A549 treated with ZK216348 at 1 μM for 4 hours (cell line): ENCODE results near the gene NFKBIE. TPM values are rescaled to one million over a fixed set of nuclear protein-coding genes. Genes with fewer than 3 reads are reported as not detected.

Source experiments
- total RNA-seq: library from RNA; stranded (reverse); fragments of 200-300 nt; extraction: Qiagen RNA extraction; gene quantifications from 5 replicates; pipeline ENCODE4 v1.2.3, GENCODE V29; 2022; ENCODE audit warnings: low read depth

Gene NFKBIE, protein sequence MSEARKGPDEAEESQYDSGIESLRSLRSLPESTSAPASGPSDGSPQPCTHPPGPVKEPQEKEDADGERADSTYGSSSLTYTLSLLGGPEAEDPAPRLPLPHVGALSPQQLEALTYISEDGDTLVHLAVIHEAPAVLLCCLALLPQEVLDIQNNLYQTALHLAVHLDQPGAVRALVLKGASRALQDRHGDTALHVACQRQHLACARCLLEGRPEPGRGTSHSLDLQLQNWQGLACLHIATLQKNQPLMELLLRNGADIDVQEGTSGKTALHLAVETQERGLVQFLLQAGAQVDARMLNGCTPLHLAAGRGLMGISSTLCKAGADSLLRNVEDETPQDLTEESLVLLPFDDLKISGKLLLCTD
- total RNA-seq: 8.2 to 12.2 TPM (median 9.3 TPM) in 5 replicates

DNA sequence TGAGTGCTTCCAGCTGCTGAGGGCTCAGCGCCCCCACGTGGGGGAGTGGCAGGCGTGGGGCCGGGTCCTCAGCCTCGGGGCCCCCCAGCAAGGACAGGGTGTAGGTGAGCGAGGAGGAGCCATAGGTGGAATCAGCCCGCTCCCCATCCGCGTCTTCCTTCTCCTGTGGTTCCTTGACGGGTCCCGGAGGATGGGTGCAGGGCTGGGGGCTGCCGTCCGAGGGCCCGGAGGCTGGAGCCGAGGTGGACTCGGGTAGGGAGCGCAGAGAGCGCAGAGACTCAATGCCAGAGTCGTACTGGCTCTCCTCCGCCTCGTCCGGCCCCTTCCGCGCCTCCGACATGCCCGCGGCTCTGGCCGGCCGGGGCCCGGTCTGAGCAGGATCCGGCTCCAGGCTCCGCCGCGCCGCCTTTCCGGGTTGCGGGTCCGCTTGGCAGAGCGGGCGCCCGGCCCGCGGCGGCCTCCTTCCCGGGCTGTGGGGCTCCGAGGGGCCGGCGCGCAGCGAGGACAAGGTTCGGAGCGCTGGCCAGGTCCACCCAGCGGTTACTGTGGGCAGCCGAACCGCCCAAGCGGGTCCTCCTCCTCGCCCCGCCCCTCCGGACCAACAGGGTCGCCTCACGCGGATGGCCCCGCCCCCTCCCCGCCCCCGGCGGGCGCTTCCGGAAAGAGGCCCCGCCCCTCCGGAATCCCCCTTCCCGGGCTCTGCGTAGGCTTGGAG, at the start of gene NFKBIE:
NFKBIE (minus strand) TSS at position 545 of the 715 bp plus-strand sequence; CDS start at position 340, 205 bp downstream.

DNA sequence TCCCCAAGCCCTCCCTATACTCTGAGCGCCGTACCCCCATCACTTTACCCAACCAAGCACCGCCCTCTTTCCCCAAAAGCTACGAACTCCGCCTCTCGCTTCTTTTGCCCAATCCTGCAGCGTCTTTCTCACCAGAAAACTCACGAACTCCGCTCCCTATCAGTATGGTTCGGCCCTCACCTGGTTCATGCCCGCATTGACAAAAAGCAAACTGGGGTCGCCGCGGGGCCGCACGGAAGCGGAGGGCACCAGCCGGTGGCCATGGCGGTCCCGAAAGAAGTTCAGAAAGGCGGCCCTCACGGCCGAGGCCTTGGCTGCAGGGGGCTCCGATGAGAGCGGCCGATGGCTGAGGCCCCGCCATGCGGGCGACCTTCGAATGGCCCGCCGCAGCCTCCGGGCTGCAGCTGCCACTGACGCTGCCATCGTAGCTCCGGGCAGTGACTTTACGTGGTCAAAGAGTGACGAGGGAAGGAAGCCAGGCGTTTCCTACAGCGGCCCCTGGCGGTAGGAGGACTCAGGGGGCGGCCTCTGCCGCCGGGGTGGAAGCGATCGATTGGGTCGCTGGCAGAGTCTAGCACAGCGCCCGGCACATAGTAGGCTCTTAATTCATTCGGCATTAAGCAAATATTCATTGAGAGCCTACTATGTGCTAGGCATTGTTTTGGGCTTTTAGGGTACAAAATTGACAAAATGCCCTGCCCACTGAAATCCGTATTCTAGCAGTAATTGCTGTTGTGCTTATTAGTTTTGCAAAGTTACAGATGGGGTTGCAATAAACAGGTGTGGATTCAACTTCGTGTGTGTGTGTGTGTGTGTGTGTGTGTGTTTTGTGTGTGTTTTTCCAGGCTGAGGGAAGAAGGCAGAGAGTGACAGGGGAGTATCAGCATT, 47.8 kb upstream of the NFKBIE start, which contains the start of gene AARS2:
AARS2 (minus strand) TSS at position 447 of the 888 bp plus-strand sequence; CDS start at position 423, 24 bp downstream.

DNA sequence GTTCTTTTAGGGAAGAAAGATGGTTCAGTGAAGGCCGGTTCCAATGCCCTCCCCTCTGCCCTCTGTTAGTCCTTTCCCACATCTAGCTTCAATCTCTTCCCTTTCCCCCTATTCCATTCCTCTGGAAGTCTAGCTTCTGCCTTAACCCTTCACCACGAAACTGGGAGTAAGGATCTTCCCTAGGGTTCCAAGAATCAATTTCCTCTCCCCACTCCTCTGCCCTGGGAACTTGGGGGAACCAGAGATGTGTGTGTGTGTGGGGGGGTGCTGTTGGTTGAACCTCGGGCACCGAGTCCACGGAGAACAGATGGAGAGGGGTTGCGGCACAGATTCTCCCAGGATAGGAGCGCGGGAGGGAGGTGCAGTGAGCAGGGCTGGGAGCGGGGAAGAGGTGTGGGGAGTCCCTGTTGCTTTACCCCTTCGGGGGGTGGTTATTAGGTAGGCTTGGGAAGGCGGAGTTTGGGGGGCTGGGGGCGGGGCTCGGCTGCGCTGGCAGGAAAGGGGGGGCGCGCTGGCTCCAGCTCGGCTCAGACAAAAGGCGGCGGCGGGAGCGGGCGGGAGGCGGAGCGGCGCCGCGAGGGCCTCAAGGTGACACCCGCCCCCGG, 4.7 kb upstream of the NFKBIE start, which contains the start of gene TMEM151B:
TMEM151B (plus strand) TSS at position 530 of the 605 bp plus-strand sequence. CDS start 293 bp downstream, outside the sequence.

DNA sequence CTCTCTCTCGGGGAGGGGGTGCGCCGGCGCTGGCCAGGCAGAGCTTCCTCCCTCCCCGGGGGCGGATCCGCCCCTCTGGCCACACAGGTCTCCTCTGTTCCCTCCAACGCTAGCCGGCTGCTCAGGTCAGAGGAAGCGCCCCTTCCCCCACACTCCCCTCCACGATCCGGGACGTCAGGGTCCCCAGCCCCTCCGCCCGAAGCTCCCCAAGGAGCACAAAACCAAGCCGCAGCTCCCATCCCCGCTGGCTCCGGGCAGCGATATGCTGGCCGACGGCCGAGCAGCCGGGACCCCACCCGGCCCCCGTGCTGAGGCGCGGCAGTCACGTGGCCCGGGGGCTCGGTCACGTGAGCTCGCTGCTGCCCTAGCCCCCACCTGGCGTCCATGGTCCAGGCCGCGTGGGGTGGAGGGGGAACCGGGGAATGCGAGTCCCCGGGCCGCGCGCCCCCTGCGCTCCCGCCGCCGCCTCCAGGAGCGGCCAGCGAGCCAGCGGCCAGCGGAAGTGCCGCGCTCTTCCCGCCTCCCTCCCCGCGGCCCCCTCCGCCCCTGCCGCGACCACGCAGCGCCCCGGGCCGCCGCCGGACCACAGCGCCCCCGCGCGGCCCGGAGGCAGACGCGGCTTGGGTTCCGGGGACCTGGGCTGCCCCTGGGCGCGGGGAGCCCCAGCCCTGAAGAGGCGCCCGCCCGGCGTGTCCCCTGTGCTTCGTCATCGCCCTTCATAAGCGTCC, 8.2 kb downstream of the NFKBIE start, which contains the start of gene SLC35B2:
SLC35B2 (minus strand) TSS at position 504 of the 728 bp plus-strand sequence; CDS start at position 386, 118 bp downstream.

DNA sequence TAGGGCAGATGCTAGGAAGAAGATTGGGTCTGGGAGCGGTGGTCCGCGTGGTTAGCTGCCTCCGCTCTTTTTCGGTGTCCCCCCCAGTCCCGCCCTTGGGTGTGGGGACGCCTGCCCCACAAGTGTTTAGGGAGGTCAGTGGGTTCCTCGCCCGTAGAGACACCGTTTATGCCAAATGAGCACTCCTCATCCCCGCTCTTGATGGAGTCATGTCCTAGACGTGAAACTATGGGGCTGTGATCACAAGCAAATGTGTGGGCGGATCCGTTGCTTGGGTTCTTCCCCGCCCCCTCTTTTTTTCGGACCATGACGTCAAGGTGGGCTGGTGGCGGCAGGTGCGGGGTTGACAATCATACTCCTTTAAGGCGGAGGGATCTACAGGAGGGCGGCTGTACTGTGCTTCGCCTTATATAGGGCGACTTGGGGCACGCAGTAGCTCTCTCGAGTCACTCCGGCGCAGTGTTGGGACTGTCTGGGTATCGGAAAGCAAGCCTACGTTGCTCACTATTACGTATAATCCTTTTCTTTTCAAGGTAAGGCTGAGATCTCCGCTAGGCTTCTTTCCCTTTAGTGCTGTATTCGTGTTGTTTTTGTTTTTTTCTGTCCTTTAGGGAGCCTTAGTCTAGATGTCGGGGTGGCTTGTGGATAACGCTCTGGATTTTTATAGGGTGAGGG, 18.6 kb downstream of the NFKBIE start, which contains the start of gene HSP90AB1:
HSP90AB1 (plus strand) TSS at position 439 of the 675 bp plus-strand sequence. CDS start 1,529 bp downstream, outside the sequence.

DNA sequence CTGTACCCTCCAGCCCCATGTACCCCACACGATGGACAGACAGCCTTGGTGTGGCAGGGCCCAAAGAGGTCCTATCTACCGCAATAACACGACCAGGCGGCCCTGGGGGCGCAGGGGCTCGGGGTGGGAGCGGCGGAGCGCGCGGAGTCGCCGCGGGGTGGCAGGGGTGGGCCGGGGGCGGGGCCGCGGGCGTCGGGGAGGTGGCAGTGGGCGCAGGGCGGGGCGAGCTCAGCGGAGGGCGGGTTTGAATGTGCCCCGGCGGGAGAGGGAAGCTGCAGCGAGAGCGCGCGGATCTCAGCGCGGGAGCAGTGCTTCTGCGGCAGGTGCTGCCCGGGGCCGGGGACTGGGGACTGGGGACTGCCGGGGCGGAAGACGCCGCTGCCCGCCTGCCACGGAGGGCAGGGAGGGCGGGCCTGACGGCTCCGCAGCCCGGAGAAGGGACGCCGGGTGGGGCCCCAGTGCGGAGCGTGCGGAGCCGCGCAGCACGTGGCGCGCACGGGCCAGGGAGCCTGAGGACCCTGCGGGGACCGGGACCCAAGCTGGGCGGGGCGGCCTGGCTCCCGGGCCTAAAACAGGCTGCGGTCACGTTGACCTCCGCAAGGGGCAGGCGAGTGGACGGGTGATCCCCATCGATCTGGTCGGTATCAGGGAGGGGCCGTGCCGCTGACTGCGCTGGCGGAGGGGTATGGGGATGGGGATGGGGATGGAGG, 41.9 kb downstream of the NFKBIE start, which contains the start of gene SLC29A1:
SLC29A1 (plus strand) TSS at position 277 of the 710 bp plus-strand sequence. CDS start 3,719 bp downstream, outside the sequence.

DNA sequence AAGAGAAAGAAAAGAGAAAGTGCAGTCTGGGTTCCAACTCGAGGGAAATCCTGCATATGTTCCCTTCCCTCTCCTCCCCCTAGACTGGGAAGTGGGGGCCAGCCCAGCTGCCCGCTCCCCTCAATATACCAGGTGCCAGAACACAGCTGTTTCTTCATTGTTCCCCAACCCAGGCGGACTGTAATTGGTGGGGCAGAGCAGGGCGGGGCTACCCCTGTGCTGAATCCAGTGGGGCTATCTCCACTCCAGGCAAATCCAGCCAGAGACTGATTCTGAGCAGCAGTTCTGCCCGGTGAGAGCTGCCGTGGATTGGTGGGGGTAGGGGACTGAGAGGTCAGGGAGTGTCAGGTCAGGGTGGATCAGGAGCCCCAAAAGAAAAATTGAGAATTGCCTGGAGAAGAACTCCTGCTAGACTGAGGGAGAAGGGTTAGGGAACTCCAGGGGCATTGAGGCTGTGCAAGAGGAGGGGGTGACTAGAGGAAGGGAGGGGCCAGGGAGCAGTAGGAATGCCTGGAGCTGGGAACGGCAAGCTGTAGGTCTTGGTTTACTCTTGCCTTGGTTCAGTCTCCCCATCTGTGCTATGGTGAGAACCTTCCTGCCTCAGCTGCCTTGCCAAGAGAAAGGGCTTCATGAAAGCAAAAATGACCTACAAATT, 48.5 kb downstream of the NFKBIE start, which contains the start of gene MYMX:
MYMX (plus strand) TSS at position 250 of the 655 bp plus-strand sequence. CDS start 546 bp downstream, outside the sequence.

Other genes with a start within 250 kb of the NFKBIE start
- gene MRPL14, start 138.1 kb downstream of the NFKBIE start, total RNA-seq: 54.6 to 77.9 TPM (median 66.5 TPM) in 5 replicates
- 9.7 to 20.1 TPM (median 16.0 TPM) in 5 replicates for gene TMEM63B, start 138.0 kb downstream of the NFKBIE start, total RNA-seq
- not detected in 5 replicates for gene CAPN11, start 106.7 kb downstream of the NFKBIE start, total RNA-seq
- gene MYMX, start 48.6 kb downstream of the NFKBIE start, total RNA-seq: not detected in 5 replicates
- 37.0 to 58.9 TPM (median 57.3 TPM) in 5 replicates for gene SLC29A1, start 42.0 kb downstream of the NFKBIE start, total RNA-seq
- gene HSP90AB1, start 18.4 kb downstream of the NFKBIE start, total RNA-seq: 1,146 to 1,419 TPM (median 1,243 TPM) in 5 replicates
- 45.6 to 69.6 TPM (median 65.1 TPM) in 5 replicates for gene SLC35B2, start 8.0 kb downstream of the NFKBIE start, total RNA-seq
- gene TMEM151B, start 4.9 kb upstream of the NFKBIE start, total RNA-seq: 0.02 to 0.13 TPM (median 0.05 TPM) in 4 of 5 replicates, not detected in the other
- 3.8 to 8.2 TPM (median 7.4 TPM) in 5 replicates for gene AARS2, start 47.8 kb upstream of the NFKBIE start, total RNA-seq
- gene SPATS1, start 77.1 kb upstream of the NFKBIE start, total RNA-seq: not detected in 5 replicates
- gene CDC5L, start 122.2 kb upstream of the NFKBIE start, total RNA-seq: 11.8 to 19.6 TPM (median 12.5 TPM) in 5 replicates